NT2/D1 (cell line): Measurements from ENCODE around the gene PNPLA3.

Experiments
- YY1 ChIP-seq: IDR thresholded peaks from 2 replicates; pipeline ENCODE4 v1.6.1; 2011; ENCODE audit not compliant: insufficient read length, insufficient read depth
- ZNF274 ChIP-seq: IDR thresholded peaks from 2 replicates; pipeline ENCODE4 v1.6.1; 2011; ENCODE audit warnings: mild to moderate bottlenecking, low read depth, low read length

DNA sequence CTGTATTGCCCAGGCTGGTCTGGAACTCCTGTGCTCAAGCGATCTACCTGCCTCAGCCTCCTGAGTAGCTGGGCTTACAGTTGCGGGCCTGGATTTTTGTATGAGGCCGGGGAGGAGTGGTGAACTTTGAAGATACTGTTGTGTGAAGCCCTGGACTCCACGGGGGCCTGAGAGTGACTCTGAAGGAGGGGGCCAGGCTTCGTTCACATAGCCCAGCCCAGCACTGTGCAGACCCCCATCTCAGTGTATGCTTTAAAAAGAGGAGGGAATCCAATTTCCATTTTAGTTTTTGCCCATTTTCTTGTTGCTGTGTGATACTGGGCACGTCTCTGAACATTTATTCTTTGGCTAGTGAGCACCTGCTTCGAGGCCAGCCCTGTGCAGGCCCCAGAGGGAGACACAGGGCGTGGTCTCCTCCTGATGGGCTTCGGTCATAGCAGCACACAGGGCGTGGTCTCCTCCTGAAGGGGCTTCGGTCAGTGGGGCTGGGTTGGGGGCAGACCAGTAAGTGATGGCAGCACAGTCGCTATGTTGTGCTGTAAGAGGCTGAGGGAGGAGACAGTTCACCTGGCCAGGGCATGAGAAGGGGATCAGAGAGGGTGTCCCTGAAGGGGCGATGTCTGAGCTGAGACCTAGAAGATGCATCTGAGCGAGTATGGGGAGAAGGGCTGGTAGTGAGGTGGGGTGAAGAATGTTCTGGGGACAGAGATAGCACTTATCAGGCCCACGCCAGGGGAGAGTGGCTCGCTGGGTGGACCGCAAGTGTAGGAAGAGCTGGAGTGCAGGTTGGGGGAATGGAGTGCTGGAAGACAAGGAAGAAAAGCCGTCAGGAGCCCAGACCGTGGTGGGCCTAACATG lies 45.6 kb downstream of the PNPLA3 start:
- no peak for TF ChIP-seq YY1
- no peak for TF ChIP-seq ZNF274
